Stimulated activated CD4-positive, alpha-beta T cell treated with anti-CD3 and anti-CD28 coated beads, Interleukin-15, amount 100 ng/mL, for 24 hours (primary cell): ENCODE measurements around the gene EFNB2.

ENCODE experiments used
- DNase-seq: peaks from one replicate; pipeline ENCODE4 v3.0.0-alpha.2; 2020

EFNB2 gene

GRCh38 chr13:106523576-106523975 is 11.9 kb downstream of the EFNB2 start:
- DNase-seq = no peak

GRCh38 chr13:106522898-106523525 is 12.4 kb downstream of the EFNB2 start:
- no peak for DNase-seq

DNA sequence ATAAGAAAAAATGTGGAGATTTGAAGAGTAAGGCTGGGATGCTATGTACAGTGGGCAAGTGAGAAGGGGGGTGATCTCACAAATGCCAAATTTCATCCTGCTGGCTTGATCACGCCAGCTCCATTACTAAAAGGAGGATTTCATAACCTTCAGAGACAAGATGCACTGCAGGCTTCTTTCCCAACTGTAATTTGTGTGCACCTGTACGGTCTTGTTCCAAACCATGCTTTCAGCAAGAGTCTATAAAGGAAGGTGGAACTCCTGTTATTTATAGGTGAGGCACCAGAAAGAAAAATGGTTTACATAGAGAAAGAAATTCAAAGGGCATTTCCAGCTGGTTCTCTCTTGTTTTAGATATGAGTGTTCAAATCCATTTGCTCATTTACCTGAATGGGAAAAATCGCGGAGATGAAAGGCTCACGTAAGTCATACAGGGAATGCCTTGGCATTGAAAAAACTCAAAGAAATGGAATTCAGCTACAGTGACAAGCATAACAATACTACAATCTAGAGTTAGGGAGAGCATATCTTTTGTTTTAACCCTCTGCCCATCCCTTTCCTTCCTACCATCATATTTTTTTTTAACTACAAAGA is 13.3 kb downstream of the EFNB2 start:
- no peak for DNase-seq

GRCh38 chr13:106521095-106521799 is 14.2 kb downstream of the EFNB2 start:
- no peak for DNase-seq

- no peak for DNase-seq
Observed at GRCh38 chr13:106520251-106521054, 15.0 kb downstream of the EFNB2 start.

GRCh38 chr13:106518512-106518911 is 16.9 kb downstream of the EFNB2 start:
- no peak for DNase-seq

DNA sequence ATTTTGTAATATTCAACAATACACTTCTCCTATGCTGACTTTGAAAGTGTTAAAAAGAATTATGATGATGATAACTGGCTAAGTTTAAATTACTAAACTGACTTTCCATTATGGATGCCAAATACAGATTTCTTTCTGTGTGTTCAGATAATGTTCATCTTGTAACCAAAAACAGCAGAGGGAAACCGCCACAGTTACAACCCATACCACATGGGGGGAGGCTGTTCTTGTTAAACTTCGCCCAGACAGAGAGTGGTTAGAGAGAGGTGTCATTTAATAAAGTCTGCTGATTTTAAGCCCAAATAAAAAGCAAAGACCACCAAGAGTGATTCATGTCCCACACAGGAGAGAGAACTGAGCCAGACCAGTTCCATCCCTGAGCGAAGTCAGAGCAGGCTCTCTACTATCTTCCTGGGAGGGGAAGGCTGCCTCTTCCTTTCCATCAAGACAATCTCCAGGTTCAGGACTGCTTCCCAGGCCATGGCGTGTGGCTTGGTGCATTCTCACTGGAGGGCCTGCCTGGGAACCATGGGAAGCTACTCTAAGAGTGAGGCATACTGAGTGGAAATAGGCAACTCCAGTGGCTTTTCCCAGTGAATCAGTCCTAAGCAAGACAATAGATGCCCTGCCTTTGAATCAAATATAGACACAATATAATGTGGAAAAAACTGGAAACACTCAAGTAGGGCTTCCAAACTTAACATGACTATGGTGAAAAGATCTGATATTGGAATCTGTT is 18.2 kb downstream of the EFNB2 start:
- DNase-seq = no peak

DNA sequence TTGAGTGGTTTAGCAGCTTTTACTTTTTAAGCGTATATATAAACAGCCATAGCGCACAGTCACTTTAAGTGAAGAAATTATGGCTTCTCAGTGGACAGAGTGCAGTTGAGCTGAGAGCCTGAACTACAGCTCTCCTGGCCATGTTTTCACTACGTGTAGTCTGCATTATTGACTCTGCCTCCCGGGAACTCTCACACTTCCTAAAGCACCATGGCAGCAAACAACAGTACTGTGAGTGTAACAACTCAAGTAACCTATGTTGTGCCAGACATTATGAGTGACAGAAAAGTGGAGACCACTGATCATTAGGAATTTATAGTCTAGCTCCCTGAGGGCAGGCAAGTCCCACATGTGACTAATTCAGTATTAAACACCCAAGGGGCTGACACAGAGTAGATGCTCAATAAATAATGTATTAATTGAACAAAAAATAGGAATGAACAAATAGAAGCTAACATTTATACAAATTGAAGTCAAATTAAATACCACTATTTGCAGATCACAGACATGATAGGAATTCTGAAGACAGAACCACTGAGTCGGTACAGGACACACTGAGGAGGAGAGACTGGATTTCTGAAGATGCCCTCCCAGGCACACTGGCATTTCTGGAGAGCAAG is 19.7 kb downstream of the EFNB2 start:
- no peak for DNase-seq

DNA sequence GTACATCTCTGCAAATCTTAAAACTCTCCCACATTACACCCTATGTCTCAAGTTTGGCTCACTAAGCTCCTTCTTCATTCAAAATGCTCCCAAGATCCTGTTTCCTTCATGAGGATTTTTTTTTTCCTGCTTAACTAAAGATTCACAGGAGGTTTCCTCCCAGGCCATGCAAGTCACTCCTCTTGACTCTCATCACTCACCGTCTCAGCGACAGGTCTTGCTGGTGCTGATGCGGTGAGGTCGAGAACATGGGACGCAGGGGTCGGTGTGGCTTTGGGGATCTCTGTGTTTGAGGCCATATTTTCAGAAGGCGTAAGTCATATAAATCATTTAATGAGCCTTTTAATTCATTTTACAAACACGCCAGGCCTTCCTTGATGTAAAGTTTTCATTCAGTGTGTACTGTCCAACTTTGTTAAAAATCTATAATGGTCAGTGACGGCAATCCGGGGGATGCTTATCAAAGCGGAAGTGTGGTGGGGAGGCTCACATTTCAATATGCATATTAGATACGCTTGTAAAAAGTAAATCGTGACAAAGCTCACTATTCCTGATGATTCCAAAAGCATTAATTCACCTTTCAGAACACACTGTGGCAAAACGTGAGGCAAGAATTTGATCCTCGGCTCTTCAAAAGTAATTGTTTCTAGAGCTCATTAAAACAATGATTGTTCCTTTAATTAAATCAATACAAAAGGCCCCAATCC is 20.4 kb downstream of the EFNB2 start:
- no peak for DNase-seq

- no peak for DNase-seq
Observed at GRCh38 chr13:106513025-106513983, 22.2 kb downstream of the EFNB2 start.

- no peak for DNase-seq
Observed at GRCh38 chr13:106507560-106508274, 27.7 kb downstream of the EFNB2 start.

DNA sequence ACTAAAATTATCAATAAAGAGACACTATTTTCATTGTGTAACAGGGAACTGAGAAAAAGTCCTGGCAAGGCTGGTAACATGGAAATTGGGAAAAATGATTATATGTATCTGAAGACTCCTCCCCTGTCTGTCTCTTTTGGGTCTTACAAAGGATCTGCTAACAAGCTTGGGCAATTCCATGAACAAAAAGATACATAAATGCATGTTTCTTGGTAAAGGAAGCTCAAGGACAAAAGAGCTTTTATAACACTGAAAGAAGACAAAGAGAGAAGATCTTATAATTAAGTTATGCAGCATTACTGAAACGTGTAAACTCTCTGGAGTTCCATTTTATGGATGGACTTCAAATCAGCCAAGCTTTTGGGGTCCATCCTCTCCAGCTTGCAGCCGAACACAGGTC is 29.2 kb downstream of the EFNB2 start:
- DNase-seq = no peak

- DNase-seq = no peak
Observed at GRCh38 chr13:106505732-106506131, 29.7 kb downstream of the EFNB2 start.

GRCh38 chr13:106505295-106505694 is 30.2 kb downstream of the EFNB2 start:
- DNase-seq = no peak

DNA sequence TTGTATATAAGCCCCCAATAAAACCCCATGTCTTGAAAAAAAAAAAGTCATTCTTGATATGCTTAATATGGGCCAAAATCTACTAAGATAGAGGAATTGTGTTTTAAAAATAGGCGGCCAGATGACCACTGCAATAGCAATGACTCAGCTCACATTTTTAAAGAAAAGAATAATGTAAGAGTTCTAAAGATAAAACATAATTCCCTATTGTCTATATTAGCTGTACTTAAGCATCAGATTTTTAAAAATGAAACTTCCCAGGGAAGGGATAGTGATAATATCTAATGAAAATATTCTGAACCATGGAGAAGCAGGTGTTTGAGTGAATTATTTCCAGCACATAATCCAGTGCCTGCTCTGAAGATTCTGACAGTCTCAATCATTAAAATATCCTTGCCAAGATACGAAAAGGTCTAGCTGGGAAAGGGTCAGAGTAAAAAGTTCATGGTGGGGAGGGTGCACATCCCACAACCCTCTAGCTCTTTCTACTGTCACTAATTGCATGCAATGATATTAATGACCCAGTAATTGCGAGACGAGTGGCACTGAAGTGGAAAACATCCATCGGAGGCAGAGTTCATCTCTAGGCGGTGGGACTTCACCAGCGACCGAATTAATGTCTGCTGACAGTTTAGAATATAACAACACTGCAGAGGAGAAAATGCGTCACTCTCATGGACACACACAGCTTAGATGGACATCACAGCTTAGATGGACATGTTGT is 31.6 kb downstream of the EFNB2 start:
- DNase-seq = no peak

GRCh38 chr13:106503272-106503671 is 32.2 kb downstream of the EFNB2 start:
- no peak for DNase-seq

DNA sequence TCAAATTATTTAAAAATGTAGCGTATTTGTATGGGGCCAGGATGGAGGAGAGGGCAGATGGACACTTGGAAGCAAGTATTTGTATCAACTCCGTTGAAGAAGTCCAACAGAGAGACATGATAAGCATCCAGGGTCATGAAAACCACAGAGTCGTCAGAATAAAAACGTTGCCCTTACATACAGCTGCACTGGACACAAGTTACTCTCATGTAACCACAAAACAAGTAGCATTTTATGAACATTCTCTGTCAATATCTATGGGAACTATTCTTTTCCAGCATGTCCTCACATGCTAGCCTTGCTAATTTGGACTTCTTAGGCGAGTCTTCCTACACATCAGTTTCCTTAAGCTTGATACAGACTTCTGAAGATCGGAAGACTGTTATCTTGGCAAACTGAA is 35.0 kb downstream of the EFNB2 start:
- DNase-seq = no peak

- DNase-seq = no peak
Observed at GRCh38 chr13:106499896-106500295, 35.6 kb downstream of the EFNB2 start.

GRCh38 chr13:106499113-106499512 is 36.3 kb downstream of the EFNB2 start:
- DNase-seq = no peak
